SKM-1 treated with dmso at 0.1 percent for 144 hours (cell line): ENCODE measurements around the gene FDX2.
"Not testable (repeated sequence)": the region's sequence is repeated elsewhere in the genome, so short reads cannot be mapped to it uniquely, and the experiment has no call there.

Source experiments
- DNase-seq: peaks from one replicate; lab custom pipeline; 2025; ENCODE audit not compliant: unreplicated experiment; lab: John Stamatoyannopoulos, UW

Gene FDX2

GRCh38 chr19:10285393-10285792 lies 30.4 kb downstream of the FDX2 start:
- no peak for DNase-seq

- no peak for DNase-seq
Measured at GRCh38 chr19:10284960-10285278, 30.9 kb downstream of the FDX2 start.

GRCh38 chr19:10284065-10284959 lies 31.5 kb downstream of the FDX2 start:
- DNase-seq: no peak

GRCh38 chr19:10283301-10284064 lies 32.3 kb downstream of the FDX2 start:
- DNase-seq: no peak

DNA sequence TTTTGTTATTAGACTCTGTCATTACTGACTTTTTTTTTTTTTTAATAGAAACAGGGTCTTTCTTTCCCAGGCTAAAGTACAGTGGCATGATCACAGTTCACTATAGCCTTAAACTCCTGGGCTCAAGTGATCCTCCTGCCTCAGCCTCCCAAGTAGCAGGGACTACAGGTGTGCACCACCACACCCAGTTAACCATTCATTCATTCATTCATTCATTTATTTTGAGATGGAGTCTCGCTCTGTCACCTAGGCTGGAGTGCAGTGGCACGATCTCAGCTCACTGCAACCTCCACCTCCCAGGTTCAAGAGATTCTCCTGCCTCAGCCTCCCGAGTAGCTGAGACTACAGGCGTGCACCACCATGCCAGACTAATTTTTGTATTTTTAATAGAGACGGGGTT lies 33.8 kb downstream of the FDX2 start:
- not testable (repeated sequence) for DNase-seq

- peak; percentile 61 for DNase-seq
Measured at GRCh38 chr19:10279737-10280442, 35.9 kb downstream of the FDX2 start.

DNA sequence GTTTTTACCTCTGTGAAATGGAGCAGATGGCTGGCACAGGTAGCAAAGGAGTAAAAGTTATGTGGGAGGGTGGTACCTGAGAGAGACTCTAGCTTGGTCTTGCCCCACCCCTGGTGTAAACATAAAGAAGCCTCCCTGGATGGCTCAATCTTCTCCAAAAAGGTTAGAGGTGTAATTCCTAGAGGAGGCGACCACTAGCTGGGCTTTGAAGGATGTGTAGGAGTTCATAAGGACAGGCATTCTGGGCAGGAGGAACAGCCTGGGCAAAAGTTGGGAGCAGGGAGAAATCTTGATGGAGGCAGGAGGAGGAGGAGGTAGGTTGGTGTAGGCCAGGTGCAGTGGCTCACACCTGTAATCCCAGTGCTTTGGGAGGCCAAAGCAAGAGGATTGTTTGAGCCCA lies 36.9 kb downstream of the FDX2 start:
- DNase-seq: no peak

GRCh38 chr19:10277795-10278589 lies 37.8 kb downstream of the FDX2 start:
- no peak for DNase-seq

DNA sequence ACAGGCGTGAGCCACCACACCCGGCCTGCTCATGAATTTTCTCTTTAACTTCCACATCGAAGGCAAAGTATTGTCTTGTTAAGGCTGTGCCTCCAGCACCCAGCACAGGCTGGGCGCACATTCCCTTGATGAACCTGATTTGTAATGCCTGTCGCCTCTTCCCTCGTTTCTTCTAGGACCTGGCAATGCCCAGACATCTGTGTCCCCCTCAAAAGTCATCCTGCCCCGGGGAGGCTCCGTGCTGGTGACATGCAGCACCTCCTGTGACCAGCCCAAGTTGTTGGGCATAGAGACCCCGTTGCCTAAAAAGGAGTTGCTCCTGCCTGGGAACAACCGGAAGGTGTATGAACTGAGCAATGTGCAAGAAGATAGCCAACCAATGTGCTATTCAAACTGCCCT lies 41.2 kb downstream of the FDX2 start:
- DNase-seq: no peak

DNA sequence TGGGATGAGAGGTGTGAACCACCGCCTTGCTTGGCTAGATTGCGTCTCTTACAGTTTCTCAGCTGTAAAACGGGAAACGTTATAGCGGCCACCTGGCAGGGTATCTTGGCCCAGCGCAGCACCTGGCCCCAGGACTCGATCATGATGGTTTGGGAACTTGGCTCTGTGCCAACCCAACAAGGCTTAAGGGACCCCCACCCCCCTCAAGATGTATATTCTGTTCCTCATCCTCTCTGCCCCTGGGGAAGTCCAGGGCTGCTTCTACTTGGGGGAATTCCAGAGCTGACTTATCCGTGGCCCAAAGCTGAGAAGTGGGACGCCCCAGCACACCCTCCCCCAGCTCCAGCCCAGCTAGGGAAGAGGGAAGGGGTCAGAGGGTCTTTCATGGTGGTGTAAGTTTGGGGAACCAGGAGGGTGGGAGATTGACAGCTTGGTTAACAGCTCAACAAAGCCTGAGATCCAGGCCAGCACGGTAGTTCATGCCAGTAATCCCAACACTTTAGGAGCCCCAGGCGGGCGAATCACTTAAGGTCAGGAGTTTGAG lies 44.2 kb downstream of the FDX2 start:
- DNase-seq: no peak

GRCh38 chr19:10270616-10271394 lies 45.0 kb downstream of the FDX2 start, which contains the start of gene ICAM1:
ICAM1 (plus strand) TSS chr19:10271120; CDS start chr19:10271160, 40 bp downstream.
- peak; percentile 59 for DNase-seq

- peak; percentile 87 for DNase-seq
Measured at GRCh38 chr19:10270180-10270615, 45.6 kb downstream of the FDX2 start.

- DNase-seq: peak; percentile 78
Measured at GRCh38 chr19:10269333-10270179, 46.3 kb downstream of the FDX2 start.

- DNase-seq: no peak
Measured at GRCh38 chr19:10268071-10268470, 47.7 kb downstream of the FDX2 start.

- no peak for DNase-seq
Measured at GRCh38 chr19:10266706-10267105, 49.1 kb downstream of the FDX2 start.

DNA sequence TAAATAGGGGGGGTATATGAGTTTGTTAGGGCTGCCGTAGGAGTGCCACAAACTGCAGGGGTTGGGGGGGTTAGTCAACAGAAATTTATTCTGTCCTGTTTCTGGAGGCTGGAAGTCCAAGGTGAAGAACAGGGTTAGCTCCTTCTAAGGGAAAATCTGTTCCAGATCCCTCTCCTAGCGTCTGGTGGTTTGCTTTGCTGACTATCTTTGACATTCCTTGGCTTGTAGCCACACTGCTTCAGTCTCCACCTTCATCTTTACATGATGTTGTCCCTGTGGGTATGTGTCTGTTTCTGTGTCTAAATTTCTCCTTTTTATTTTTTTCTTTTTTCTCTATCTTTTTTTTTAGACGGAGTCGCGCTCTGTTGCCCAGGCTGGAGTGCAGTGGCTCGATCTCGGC lies 53.0 kb downstream of the FDX2 start:
- DNase-seq: no peak

- DNase-seq: no peak
Measured at GRCh38 chr19:10260141-10260584, 55.7 kb downstream of the FDX2 start.
